GM21367 (cell line): ENCODE measurements around the gene SMIM13.

Experiments used
- ATAC-seq: cut with Tn5 transposase; IDR thresholded peaks from one replicate; pipeline ENCODE4 v1.9.1; 2021; ENCODE audit not compliant: unreplicated experiment

Gene SMIM13

DNA sequence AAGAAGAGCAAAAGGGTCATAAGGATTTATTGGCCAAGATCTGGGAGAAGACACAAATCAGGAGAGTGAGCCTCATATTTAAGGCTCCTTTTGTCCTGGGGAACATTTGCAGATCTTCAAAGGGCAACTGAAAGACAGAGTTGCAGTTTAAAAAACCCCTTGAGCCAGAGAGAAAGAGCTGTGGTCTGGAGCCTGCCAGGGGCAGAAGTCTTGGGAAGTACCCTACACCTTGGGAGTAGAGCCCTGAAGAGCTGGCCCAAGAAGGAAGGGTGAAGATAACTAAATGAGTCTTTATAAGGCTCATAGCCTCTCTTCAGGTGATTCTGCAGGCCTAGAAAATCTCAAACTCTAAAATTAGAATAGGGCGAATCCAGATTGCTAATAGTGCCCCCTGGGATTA is 57.9 kb downstream of the SMIM13 start:
- no peak for ATAC-seq

DNA sequence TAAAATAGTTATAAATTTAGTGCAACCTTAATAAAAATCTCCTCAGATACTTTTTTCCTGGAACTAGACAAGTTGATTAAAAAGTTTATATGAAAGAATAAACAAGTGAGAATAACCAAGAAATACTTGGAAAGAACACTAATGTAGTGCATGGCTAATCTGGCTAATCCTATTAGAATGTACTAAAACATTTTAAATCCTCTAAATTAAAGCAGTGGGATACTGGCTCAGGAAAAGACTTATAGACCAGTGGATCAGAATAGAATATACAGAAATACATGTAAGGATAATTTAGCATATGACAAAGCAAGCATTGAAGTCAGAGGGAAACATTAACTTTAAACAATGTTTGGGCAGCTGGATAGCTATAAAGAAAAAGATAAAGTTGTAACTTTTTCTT is 58.9 kb downstream of the SMIM13 start:
- ATAC-seq = no peak

DNA sequence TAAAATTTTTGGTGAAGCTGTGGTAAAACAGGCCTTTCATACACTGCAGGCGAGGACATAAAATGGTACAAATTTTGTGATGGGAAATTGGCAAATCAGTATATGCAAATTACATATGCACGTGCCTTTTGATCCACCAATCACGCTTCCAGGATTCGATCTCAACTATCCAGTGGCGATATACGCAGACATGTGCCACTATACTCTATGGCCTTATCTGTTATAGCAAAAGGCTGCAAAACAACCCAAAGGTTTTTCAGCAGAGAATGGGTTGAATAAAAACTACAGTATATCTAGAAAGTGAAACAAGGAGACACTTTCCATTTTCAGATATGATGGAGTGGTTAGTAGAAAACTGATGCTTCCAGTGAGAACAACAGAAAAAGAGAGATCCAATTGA is 59.8 kb downstream of the SMIM13 start:
- ATAC-seq = no peak

DNA sequence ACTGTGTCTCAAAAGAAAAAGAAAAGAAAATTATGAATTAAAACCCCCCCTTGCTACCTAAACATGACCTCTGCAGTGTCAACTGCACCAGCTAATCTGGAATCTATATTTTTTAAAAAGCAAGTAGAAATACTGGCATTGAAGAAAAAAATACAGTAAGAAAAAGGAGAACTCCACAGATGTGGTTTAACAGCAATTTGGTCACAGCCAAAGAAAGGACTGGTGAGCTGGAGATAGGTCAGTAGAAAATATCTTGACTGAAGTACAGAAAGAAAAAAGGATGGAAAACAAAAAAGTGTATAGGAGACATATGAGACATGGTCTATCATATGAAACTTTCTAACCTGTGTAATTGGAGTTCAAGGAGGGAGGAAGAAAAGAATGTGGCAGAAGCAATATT is 62.0 kb downstream of the SMIM13 start:
- no peak for ATAC-seq

DNA sequence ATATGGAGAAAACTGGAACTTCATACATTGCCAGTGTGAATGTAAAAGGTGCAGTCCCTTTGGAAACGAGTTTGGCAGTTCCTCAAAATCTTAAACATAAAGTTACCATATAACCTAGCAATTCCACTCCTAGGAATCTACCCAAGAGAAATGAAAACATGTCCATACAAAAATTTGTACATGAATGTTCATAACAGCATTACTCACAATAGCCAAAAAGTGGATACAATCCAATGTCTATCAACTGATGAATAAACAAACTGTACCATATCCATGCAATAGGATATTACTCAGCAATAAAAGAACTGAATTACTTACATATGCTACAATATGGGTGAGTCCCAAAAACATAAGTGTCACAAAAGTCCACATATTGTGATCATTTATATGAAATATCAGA is 66.6 kb downstream of the SMIM13 start:
- ATAC-seq = no peak

DNA sequence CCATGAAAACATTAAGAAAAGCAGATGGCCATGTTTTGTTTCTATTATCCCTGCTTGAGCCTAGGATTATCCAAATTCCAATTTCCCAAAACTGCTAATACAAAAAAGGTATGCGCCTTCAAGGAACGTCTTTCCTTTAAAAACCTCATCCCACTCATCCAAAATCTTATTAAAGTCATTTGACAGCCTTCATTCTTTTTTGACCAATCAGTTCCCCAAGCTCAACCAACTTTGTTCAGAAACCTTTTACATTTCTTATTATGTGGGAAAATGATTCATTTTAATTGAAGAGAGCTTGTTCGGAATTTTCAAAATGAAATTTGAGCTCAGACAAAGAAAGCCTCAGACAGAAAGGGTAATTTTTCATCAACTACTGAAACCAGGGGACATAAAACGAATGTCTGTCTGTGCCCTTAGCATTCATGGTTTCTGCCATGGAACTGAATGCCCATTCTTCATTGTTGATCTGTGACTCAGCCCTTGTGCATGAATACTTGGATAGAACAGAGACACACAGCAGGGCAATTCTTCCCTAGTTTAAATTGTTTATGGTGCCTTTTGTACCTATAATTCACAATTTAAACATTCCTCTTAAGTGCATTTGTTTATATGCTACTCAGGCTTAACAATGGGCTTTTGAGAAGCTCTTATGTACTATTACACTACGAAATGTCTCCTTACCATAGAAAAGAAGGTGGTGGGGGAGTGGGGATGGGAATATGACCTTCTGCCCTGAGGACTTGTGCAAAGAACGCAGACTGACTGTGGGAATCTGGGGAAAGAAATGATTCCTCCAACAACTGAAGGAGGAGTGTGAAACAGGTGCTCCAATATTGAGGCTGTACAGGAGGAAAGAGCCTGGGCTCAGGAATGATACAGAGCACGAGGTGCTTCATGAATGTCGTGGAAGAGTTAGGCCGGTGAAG is 67.7 kb downstream of the SMIM13 start:
- ATAC-seq = no peak

DNA sequence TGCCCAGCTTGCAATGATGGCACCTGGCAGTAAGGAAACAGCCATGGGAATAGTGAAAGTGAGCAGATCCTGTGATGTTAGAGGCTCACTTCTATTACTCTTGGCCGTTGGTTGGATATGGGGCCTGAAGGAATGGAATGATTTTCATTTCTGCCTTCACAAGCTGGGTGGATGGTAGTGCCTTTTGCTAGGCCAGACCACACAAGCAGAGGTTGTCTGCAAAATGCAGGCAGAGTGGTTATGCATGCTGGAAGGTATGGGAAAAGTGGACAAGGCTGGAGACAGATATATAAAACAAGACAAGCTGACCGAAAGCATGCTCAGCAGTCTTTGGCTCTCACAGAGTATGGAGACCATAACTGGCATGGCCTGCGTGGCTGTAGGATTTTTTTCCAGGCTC is 68.6 kb downstream of the SMIM13 start:
- ATAC-seq = no peak

DNA sequence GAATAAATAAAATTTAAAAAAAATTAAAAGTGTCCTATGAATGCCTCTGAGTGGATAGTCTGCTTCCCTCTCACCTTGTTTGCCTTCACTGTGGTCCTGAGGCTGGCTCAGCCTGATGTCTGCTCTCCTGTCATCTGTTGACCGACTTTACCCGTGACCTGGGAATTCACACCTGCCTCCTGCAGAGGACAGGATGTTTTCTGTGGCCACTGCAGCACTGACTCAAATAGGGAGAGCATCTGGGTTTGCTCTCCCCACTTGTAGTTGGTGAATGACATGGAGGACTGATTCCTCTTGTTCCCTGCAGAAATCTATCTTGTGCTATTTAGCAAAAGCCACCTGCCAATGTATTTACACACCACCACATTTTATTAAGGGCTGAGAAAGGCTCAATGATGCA is 70.3 kb downstream of the SMIM13 start:
- ATAC-seq = no peak

DNA sequence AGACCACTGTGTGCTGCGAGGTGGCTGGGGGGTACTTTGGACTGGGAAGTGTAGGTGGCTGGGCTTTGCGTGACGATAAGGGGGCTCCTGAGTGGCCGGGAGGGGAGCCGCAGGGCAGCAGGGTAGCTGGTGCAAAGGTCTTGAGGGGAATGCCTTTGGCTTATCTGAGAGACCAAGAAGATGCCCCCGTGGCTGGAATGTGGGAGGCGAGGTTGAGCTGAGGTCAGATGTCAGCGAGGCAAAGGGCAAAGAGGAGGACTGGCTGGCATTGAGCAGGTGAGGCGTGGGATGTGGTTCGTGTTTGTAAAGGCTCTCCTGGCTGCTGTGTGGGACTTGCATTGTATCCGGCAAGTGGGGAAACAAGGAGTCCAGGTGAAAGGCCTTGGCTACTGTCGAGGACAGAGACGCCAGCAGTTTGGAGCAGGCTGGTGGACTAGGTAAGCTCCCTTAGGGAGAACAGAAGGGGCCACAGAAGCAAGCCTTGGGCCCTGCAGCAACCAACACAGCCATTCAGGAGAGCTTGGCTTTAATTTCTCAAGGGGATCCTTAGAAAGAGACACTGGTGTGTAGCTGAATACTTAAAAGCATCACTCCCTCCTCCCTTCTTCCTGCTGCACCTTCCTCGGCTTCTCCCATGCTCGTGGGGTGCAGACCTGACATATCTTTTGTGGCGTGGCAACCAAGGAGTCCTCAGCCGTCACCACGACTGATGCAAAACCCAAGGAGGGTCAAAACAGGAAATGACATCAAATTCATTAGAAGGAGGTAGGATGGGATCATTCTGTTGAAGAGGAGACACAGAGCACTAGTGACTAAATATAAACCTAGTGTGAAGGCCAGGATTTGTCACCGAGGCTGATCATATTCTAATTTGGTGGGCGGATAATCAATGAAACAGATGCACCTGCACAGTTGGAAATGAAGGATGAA is 71.3 kb downstream of the SMIM13 start:
- ATAC-seq = no peak

DNA sequence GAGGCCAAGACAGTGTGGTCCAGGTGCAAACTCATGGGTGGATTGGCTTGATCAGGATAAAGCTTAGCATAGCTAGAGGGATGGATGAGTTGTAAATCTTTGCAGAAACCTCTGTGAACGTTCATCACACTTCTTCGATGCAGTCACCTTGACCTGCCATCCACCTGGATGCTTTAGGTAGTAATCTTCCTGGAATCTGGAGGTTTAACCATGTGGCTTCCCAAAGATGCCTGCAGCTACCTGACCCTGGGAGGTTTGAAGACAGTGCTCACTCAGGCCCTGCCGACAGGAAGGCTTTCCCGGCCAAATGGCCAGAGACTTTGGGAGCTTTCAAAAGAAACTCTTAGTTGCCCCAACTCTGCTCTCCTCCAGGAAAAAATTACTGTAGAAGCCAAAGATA is 73.3 kb downstream of the SMIM13 start:
- no peak for ATAC-seq

DNA sequence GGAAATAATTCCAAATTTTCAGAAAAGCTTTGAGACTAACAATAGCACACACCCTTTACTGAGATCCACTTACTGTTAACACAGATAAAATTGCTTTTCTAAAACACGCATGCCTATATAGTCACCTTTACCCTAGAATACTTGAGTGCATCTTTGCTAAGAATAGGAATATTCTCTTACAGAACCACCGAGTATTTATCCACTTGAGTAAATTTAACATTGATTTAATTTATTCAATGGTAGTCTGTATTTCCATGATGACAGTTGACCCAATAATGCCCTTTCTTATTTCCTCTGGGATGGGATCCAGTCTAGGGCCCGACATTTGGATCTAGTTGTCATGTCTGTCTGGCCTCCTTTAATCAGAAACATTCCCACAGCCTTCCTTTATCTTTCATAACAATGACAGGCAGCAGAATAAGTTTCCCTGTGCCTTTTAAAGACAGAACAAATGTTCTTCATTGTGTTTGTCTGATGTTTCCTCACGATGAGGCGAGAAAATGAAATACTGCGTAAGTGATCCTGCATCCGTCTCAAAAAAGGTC is 74.5 kb downstream of the SMIM13 start:
- ATAC-seq = no peak

DNA sequence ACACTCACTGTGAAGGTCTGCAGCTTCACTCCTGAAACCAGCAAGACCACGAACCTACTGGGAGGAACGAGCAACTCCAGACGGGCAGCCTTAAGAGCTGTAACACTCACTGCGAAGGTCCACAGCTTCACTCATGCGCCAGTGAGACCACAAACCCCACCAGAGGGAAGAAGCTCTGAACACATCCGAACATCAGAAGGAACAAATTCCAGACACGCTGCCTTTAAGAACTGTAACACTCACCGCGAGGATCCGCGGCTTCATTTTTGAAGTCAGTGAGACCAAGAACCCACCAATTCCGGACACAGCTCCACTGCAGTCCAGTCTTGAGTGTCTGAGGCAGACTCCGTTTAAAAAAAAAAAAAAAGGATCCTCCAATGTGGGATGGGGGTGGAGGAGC is 78.3 kb downstream of the SMIM13 start:
- no peak for ATAC-seq

DNA sequence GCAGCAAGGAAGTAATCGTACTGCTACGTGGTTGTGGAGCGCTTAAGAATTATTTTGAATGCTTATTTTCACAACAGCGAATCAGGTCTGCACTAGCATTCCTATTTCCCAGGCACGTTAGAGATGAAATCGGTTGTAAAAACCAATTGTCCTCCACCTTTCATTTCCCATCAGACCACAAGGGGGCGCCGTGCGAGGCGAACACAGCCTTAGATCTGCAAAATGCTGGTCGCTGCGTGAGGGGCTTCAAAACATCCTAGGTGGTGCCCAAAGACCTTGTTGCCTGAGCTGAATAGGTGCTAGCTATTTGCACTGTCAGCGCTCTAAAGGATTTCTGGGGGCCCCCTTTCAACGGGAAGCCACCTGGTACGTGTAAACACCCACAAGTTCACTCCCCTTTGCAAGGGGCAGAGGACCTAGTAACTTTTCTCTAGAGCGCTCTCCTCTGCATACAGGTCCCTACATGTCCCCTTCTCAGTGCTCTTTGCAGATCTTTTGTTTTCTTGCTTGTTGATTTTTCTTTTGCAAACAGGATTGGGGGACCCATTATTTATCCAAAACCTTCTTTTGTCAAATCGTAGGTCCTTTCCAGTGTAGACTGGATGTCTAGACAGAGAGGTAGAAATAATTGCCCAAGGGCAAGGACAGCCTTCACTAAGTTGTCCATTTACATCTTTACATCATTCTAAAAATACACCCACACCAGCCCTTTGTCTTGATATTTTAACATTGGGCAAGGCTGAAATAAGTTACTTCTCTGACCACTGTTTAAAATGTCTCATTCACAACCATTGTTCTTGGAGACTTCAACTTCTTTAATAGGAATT is 79.1 kb downstream of the SMIM13 start:
- ATAC-seq = no peak

DNA sequence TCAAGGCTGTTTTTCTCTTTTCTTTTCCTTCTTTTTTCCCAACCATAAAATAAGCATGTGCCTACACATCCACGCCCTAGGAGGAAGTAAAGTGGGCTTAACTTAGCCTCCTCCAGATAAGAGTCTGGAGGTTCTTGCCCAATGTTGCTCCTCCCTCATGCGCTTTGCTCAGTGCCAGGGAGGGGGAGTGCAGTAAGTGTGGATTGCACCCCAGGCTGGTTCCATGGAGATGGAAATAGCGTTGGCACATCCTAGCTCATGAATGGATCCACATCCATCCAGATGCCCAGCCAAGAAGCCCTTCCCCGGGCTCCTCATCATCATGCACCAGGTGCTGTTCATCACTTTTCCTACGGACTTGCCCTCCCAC is 80.6 kb downstream of the SMIM13 start:
- ATAC-seq = no peak

DNA sequence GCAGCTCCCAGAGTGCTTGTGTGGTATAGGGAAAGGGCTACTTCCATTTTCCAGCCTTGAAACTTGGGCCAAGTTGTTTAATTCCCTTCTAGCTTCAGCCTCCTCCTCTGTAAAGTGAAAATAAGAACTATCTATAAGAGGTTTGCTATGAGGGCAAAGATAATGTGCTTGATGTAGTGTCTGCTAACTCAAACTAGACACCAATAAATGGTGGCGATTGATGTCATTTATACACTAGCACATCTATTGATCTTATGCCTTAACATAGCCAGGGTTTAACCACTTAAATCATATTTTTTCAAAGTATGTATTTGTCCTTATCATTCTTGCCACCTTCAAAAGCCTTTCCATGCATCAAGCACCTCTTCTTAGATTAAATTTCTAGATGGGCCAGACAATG is 83.6 kb downstream of the SMIM13 start:
- no peak for ATAC-seq

DNA sequence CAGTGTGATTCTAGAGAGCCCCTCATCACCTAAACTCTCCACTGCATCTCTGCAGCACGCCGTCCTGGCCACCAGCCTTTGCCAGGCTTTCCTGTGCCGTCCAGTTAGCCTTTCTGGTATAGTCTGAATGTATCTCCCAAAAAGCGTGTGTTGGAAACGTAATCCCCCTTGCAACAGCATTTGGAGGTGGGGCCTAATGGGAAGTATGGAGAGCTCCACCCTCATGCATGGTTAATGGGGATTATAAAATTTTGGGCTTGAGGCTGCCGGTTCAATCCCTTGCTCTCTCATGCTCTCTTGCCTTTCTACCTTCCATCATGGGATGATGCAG is 85.4 kb downstream of the SMIM13 start:
- no peak for ATAC-seq

DNA sequence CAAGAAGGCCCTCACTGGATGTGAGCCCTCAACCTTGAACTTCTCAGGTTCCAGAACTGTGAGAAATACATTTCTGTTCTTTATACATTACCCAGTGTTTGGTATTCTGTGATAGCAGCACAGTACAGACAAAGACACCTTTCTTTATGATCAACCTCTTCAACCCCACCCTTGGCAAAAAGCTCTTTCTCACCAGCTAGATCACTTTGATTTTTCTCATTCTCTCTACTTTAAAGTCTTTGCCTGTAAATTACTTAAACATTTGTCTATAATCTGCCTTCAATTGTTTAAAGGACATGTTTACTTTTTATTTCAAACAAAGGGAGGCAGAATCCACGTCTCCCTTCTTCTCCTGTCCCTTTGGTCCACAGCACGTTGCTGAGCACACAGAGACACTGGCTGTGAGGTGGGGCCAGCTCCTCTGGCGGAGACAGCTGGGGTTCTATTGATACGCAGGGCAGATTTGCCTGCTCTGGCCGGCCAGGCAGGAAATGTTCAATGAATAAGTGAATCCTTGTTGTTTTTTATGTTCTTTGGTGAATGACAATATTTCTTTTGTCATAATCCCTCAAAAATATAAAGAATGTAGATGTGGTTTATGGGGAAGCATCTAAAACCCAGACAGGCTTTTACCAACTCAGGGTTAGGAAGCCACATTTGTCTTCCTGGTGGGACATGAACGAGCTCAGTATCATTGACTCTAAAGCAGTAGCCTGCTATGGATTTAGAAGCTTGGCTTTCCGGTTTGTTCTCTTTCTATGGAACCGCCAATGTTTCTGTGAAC is 86.0 kb downstream of the SMIM13 start:
- ATAC-seq = no peak

DNA sequence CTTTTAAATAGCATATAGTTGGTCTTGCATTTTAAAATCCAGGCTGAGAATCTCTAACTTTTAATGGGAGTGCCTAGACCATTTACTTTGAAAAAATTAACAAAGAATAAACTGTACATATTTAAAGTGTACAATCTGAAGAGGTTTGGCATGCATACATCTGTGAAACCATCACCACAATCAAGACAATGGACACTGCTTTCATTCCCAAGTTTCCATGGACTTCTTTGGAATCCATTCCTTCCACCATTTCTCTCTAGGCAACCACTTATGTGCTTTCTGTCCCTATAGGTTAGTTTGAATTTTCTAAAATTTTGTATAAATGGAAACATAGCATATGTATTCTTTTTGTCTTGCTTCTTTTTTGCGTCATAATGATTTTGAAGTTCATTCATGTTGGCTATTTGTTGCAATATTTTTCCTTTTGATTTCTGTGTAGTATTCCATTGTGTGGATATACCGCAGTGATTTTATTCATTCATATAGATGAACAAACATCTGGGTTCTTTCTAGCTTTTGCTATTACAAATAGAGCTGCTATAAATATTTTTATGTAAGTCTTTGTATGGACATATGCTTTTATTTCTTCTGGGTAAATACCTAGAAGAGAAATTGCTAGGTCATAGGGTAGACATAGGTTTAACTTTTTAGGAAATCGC is 88.0 kb downstream of the SMIM13 start:
- no peak for ATAC-seq

DNA sequence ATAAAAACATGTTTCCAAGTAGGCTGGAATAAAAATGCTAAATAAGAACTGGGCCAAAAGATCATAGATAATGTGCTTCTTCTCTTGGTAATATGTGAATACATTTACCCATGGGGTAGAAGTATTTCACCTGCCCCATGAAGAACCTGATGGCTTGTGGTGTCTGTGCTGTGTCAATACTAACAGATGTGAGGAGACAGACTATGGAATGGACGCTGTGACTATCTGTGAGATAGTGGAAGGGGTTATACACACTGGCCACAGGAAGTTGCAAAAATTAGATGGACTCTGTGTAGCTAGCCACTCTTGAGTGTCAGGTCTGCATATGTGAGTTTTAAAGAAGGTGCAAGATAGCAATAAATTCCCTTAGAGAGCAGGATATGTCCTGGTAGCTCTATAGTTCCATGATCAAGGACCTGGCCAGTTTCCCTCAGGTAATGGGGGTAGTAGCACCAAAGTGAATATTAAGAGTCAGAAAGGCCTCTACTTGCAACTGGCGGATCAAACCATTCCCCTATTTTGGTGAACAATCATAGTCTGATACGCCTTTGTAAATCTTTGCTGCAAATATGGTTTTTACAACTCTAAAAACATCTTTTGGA is 90.2 kb downstream of the SMIM13 start:
- ATAC-seq = no peak
